Activated CD4-positive, CD25-positive, alpha-beta regulatory T cell treated with anti-CD3 and anti-CD28 coated beads, Interleukin-2, amount 50 U/mL, for 72 hours (primary cell): ENCODE data around the gene PCDH1.

Experiments
- DNase-seq: peaks from one replicate; pipeline ENCODE4 v3.0.0; 2021

Gene PCDH1

DNA sequence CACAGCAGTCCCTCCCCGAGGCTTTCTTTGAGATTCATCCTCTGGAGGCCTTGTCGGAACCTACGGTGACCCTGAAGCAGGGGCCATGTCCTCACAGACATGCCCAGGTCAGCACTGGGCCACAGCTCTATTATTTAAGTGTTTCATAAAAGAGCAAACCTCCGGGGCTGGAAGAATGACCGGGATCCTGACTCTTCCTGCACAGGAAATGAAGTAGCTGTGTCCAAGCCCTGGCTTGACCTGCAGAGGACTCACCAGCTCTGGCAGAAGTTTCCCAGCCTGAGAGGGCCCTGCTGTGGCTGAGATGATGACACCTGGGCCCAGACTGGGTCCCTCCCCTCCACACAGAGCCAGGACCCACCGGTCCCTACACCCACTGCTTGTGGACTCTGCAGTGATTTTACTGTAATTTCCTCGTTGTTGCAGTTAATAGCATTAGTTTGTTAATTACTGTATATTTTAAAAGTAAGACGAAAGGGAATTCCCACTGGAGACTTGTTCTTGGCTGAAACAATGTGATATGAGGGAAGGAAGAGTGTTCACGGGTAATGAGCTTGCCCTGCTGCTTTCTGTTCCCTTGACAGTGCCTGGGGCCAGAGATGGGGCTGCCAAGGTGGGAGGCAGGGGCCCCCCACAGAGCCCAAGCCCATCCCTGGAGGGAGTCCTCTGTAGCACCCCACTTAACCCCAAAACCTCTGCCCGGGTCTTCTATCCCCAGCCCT, 72.2 kb downstream of the PCDH1 start:
- DNase-seq: no peak

DNA sequence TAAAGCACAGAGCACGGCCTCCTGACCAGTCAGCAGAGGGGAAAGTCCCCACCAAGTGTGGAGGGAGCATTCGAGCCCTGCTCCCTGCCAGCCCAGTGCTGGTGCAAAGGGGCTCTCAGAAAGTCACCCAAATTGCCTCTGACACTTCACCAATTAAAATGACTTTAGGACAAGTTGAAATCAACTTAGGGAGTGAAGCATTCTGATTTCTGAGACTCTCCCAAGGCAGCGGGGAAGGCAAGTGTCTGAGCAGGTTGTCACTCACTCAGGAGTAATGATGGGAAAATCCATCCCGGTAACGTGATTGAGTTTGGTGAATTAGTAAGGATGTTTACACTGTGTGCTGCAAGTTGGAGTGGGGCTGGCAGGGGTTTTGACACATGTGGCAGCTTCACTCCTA, 73.7 kb downstream of the PCDH1 start:
- no peak for DNase-seq
